ENCODE measurements around the gene THSD7A. TPM values are rescaled to one million over a fixed set of nuclear protein-coding genes. Genes with fewer than 3 reads are reported as not detected.

THSD7A gene
- total RNA-seq, 2 donors from 2014 or later, result 1.6 to 6.1 TPM

GRCh38 chr7:11843113-11843765 lies 11.2 kb upstream of the THSD7A start:
- Histone ChIP-seq H3K27me3 (replicated peaks; ENCODE audit: insufficient read depth) (no peaks in the 10 kb centered on the region), H3K36me3 (no peaks in the 10 kb centered on the region), H3K9me3 (no peaks in the 10 kb centered on the region), H3K4me3 (no peak overlapping the region), H3K4me1 (ENCODE audit: control insufficient read depth in 1 of 2, low read depth in 2 of 2) (no peaks in the 10 kb centered on the region), H3K27ac (no peak overlapping the region)
- TF ChIP-seq, protein P1, sequence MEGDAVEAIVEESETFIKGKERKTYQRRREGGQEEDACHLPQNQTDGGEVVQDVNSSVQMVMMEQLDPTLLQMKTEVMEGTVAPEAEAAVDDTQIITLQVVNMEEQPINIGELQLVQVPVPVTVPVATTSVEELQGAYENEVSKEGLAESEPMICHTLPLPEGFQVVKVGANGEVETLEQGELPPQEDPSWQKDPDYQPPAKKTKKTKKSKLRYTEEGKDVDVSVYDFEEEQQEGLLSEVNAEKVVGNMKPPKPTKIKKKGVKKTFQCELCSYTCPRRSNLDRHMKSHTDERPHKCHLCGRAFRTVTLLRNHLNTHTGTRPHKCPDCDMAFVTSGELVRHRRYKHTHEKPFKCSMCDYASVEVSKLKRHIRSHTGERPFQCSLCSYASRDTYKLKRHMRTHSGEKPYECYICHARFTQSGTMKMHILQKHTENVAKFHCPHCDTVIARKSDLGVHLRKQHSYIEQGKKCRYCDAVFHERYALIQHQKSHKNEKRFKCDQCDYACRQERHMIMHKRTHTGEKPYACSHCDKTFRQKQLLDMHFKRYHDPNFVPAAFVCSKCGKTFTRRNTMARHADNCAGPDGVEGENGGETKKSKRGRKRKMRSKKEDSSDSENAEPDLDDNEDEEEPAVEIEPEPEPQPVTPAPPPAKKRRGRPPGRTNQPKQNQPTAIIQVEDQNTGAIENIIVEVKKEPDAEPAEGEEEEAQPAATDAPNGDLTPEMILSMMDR (IDR thresholded peaks at IDR 0.05), result no peak
- ATAC-seq (ENCODE audit: insufficient number of reproducible peaks, low FRiP score, low read depth) (no peak), DNase-seq (ENCODE audit: low spot score) (no peak)

DNA sequence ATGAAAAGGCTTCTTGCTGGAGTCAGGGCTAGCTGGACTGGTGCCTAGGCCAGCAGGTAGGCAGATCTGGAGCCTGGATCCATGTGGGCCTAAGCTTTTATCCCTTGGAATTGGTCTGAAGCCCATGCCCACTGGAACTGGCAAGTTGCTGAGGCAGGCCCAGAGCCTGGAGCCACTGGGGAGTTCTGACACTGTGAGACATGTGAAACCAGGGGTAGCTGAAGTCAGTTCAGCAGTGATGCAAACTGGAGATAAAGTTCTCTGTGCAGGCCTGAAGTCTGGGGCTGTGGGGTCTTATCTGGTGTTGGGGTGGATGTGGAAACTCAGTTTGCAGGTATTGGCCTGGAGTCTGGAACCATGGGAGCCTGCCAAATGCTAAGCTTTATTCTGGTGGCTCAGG lies 9.7 kb upstream of the THSD7A start:
- no peak overlapping the region for H3K27ac ChIP-seq
- no peak for DNase-seq (ENCODE audit: low spot score)

DNA sequence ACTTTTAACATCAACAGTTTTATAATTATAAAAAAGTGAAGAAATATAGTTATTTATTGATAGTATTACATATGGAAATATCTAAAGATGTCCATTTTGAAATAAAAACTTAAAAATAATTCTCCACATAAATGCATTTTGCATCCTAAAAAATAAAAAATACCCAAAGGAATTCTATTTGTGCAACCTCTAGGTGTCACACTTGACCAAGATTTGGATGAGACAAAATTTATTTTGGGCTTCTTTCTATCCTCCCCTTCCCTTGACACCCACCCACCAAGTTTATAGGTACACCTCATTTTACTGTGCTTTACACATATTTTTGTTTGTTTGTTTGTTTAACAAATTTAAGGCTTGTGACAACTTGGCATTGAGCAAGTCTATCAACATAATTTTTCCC lies 3.3 kb upstream of the THSD7A start:
- no peaks in the 10 kb centered on the region for H3K36me3 ChIP-seq
- DNase-seq (ENCODE audit: low spot score) (no peak), ATAC-seq (ENCODE audit: insufficient number of reproducible peaks, low FRiP score, low read depth) (no peak)
- TF ChIP-seq, protein P1 (IDR thresholded peaks at IDR 0.05), result no peak
- no peaks in the 10 kb centered on the region for H3K9me3 ChIP-seq
- H3K27ac ChIP-seq, result no peak overlapping the region
- no peak overlapping the region for H3K4me3 ChIP-seq
- H3K27me3 ChIP-seq (replicated peaks; ENCODE audit: insufficient read depth), result no peaks in the 10 kb centered on the region
- peaks cover 3 to 8% of the 10 kb centered on the region in 2 donors for H3K4me1 ChIP-seq (ENCODE audit: control insufficient read depth in 1 of 2, low read depth in 2 of 2)

More for the DNA sequence above, 9.7 kb upstream of the THSD7A start:
- TF ChIP-seq, protein P1 (IDR thresholded peaks at IDR 0.05), result no peak
- H3K9me3 ChIP-seq, result no peaks in the 10 kb centered on the region
- ATAC-seq (ENCODE audit: insufficient number of reproducible peaks, low FRiP score, low read depth), result no peak
- no peaks in the 10 kb centered on the region for H3K4me1 ChIP-seq (ENCODE audit: control insufficient read depth in 1 of 2, low read depth in 2 of 2)
- no peaks in the 10 kb centered on the region for H3K27me3 ChIP-seq (replicated peaks; ENCODE audit: insufficient read depth)
- H3K36me3 ChIP-seq, result no peaks in the 10 kb centered on the region
- H3K4me3 ChIP-seq, result no peak overlapping the region

GRCh38 chr7:11833431-11833830 lies 1.4 kb upstream of the THSD7A start:
- no peak overlapping the region for H3K4me3 ChIP-seq
- DNase-seq (ENCODE audit: low spot score) (no peak), ATAC-seq (ENCODE audit: insufficient number of reproducible peaks, low FRiP score, low read depth) (no peak)
- H3K4me1 ChIP-seq (ENCODE audit: control insufficient read depth in 1 of 2, low read depth in 2 of 2), result peaks cover 3 to 8% of the 10 kb centered on the region in 2 donors
- no peaks in the 10 kb centered on the region for H3K36me3 ChIP-seq
- no peak overlapping the region for H3K27ac ChIP-seq
- TF ChIP-seq, protein P1 (IDR thresholded peaks at IDR 0.05), result no peak
- H3K27me3 ChIP-seq (replicated peaks; ENCODE audit: insufficient read depth), result no peaks in the 10 kb centered on the region
- no peaks in the 10 kb centered on the region for H3K9me3 ChIP-seq

- H3K9me3 ChIP-seq, result no peaks in the 10 kb centered on the region
- peaks cover 3 to 8% of the 10 kb centered on the region in 2 donors for H3K4me1 ChIP-seq (ENCODE audit: control insufficient read depth in 1 of 2, low read depth in 2 of 2)
- no peak overlapping the region for H3K27ac ChIP-seq
- peak overlapping the region; percentile 71 for H3K4me3 ChIP-seq
- ATAC-seq (ENCODE audit: insufficient number of reproducible peaks, low FRiP score, low read depth) (no peak), DNase-seq (ENCODE audit: low spot score) (no peak)
- TF ChIP-seq, protein P1 (IDR thresholded peaks at IDR 0.05), result no peak
- H3K27me3 ChIP-seq (replicated peaks; ENCODE audit: insufficient read depth), result no peaks in the 10 kb centered on the region
- H3K36me3 ChIP-seq, result no peaks in the 10 kb centered on the region
Observed at GRCh38 chr7:11831156-11831735, 752 bp downstream of the THSD7A start.

Data from thoracic aorta (tissue), 2 donors.